MM.1S (cell line): ENCODE results near the gene CLDN6.

ENCODE experiments used
- CTCF ChIP-seq: fragments of 300-600 bp; sonication (generic); IDR thresholded peaks from 2 replicates; pipeline ENCODE4 v1.5.1; 2016; ENCODE audit warnings: antibody characterized with exemption, low read length, mixed read lengths
- EZH2 ChIP-seq: fragments of 300-600 bp; sonication (generic); optimal IDR thresholded peaks from 2 replicates; pipeline ENCODE3; 2017; ENCODE audit warnings: low read depth, mild to moderate bottlenecking, antibody characterized with exemption, low read length, mixed read lengths

- TF ChIP-seq CTCF: no peak
- no peak for TF ChIP-seq EZH2
Observed at GRCh38 chr16:3023415-3023668, 5.4 kb upstream of the CLDN6 start.
